CD14-positive monocyte (primary cell): Measurements from ENCODE around the gene SLC35A4. TPM values are rescaled to one million over a fixed set of nuclear protein-coding genes. Genes with fewer than 3 reads are reported as not detected.

ENCODE experiments used
- DNase-seq, 3 donors: peaks; one replicate each; pipeline ENCODE4 v3.0.0-alpha.2; 2011 to 2022
- H2AFZ ChIP-seq: 2 replicates; pipeline ENCODE4 v1.6.0; 2012; ENCODE audit warnings: mild to moderate bottlenecking, low read depth, low read length, inconsistent platforms; ENCODE audit not compliant: insufficient read depth, poor library complexity, severe bottlenecking
- H3K27ac ChIP-seq, 2 donors: 1 replicate in 1 of 2; 2 replicates in 1 of 2; pipeline ENCODE4 v1.5.1; 2012 to 2013; ENCODE audit warnings: low read length in 2 of 2, control low read depth in 1 of 2, inconsistent platforms in 1 of 2, low read depth in 1 of 2, mild to moderate bottlenecking in 1 of 2
- H3K27me3 ChIP-seq, 2 donors: one replicate each; pipeline versions ENCODE4 v1.6.0 to v1.6.1; 2011 to 2013; ENCODE audit warnings: low read length in 2 of 2; ENCODE audit not compliant: control insufficient read depth in 2 of 2, insufficient read depth in 2 of 2
- H3K36me3 ChIP-seq, 2 donors: replicated peaks in 1 of 2; 1 replicate in 1 of 2; 2 replicates in 1 of 2; pipeline versions ENCODE4 v1.5.1 to v1.6.1; 2012 to 2013; ENCODE audit warnings: low read length in 2 of 2, control low read depth in 1 of 2, inconsistent platforms in 1 of 2, mild to moderate bottlenecking in 1 of 2; ENCODE audit not compliant: insufficient read depth in 2 of 2, control insufficient read depth in 1 of 2
- H3K4me1 ChIP-seq, 2 donors: 1 replicate in 1 of 2; 2 replicates in 1 of 2; pipeline versions ENCODE4 v1.5.1 to v1.6.1; 2012 to 2013; ENCODE audit warnings: low read length in 2 of 2, control low read depth in 1 of 2, inconsistent platforms in 1 of 2, mild to moderate bottlenecking in 1 of 2, moderate library complexity in 1 of 2; ENCODE audit not compliant: insufficient read depth in 2 of 2, control insufficient read depth in 1 of 2
- H3K4me2 ChIP-seq: replicated peaks from 2 replicates; pipeline ENCODE3; 2012; ENCODE audit warnings: low read length, moderate library complexity, mild to moderate bottlenecking; ENCODE audit not compliant: poor library complexity, severe bottlenecking; ENCODE audit errors: extremely low read depth
- H3K4me3 ChIP-seq, 3 experiments: fragments of 200-600 bp in 1 of 3; sonication (generic) in 1 of 3; replicated peaks in 1 of 3; 1 replicate in 2 of 3; 2 replicates in 1 of 3; pipeline ENCODE4 v1.5.1; 2011 to 2013; ENCODE audit warnings: low read length in 3 of 3, mild to moderate bottlenecking in 3 of 3, control low read depth in 2 of 3, low read depth in 2 of 3, inconsistent platforms in 1 of 3, moderate library complexity in 1 of 3
- H3K79me2 ChIP-seq: 2 replicates; pipeline ENCODE4 v1.6.0; 2012; ENCODE audit warnings: mild to moderate bottlenecking, control low read depth, inconsistent platforms, low read length, moderate library complexity; ENCODE audit not compliant: insufficient read depth
- H3K9ac ChIP-seq: 2 replicates; pipeline ENCODE4 v1.6.0; 2017; ENCODE audit warnings: low read length, mild to moderate bottlenecking; ENCODE audit not compliant: insufficient read depth, poor library complexity, severe bottlenecking
- H3K9me3 ChIP-seq, 2 donors: replicated peaks in 1 of 2; 1 replicate in 1 of 2; 2 replicates in 1 of 2; pipeline versions ENCODE4 v1.5.1 to v1.6.1; 2012 to 2013; ENCODE audit warnings: low read length in 2 of 2, control low read depth in 1 of 2; ENCODE audit not compliant: control insufficient read depth in 1 of 2, insufficient read depth in 1 of 2
- H4K20me1 ChIP-seq: 2 replicates; pipeline ENCODE4 v1.6.0; 2012; ENCODE audit warnings: mild to moderate bottlenecking, low read length, control low read depth, moderate library complexity; ENCODE audit not compliant: insufficient read depth
- H3K27ac Mint-ChIP-seq, 7 donors: one replicate each; pipeline ENCODE4 v1.8.0; 2020; ENCODE audit warnings: mild to moderate bottlenecking in 7 of 7, mixed read lengths in 7 of 7, moderate library complexity in 6 of 7, inconsistent platforms in 2 of 7
- H3K27me3 Mint-ChIP-seq, 3 donors: one replicate each; pipeline ENCODE4 v1.8.0; 2021 to 2022; ENCODE audit warnings: low read depth in 3 of 3, mild to moderate bottlenecking in 3 of 3, mixed read lengths in 3 of 3, moderate library complexity in 3 of 3, inconsistent platforms in 1 of 3
- H3K36me3 Mint-ChIP-seq, 2 donors: one replicate each; pipeline ENCODE4 v1.8.0; 2020; ENCODE audit warnings: mixed read lengths in 2 of 2, inconsistent platforms in 1 of 2, mild to moderate bottlenecking in 1 of 2
- H3K4me1 Mint-ChIP-seq: one replicate; pipeline ENCODE4 v1.8.0; 2020; ENCODE audit warnings: mild to moderate bottlenecking, mixed read lengths
- H3K4me3 Mint-ChIP-seq, 2 donors: one replicate each; pipeline ENCODE4 v1.8.0; 2020; ENCODE audit warnings: mild to moderate bottlenecking in 2 of 2, mixed read lengths in 2 of 2, moderate library complexity in 1 of 2
- H3K9me3 Mint-ChIP-seq, 7 donors: one replicate each; pipeline ENCODE4 v1.8.0; 2020 to 2022; ENCODE audit warnings: mixed read lengths in 7 of 7, mild to moderate bottlenecking in 6 of 7, moderate library complexity in 6 of 7, inconsistent platforms in 2 of 7
- CTCF ChIP-seq: fragments of 200-600 bp; IDR thresholded peaks from one replicate; pipeline ENCODE4 v1.8.0; 2022; ENCODE audit warnings: antibody characterized with exemption, mild to moderate bottlenecking
- WGBS: methylation state at CpG from one replicate; pipeline ENCODE4 v1.1.5; 2013; ENCODE audit warnings: missing lambda C conversion rate; ENCODE audit not compliant: insufficient coverage; 5-methylcytosine and 5-hydroxymethylcytosine counted together
- intact Hi-C, 2 donors: fragments of 100-400 bp; cut with micrococcal nuclease; formaldehyde crosslinking; loops; one replicate each; pipeline versions ENCODE4 v1.15.0 to v1.15.1; 2023
- polyA plus RNA-seq, 3 donors: library from polyadenylated mRNA; depleted of rRNA in 1 of 3; unstranded in 2 of 3; stranded (reverse) in 1 of 3; fragments of 300-500 nt in 2 of 3; fragments of >200 nt in 1 of 3; fragmentation: Illumina TruSeq in 2 of 3; gene quantifications; 1 replicate in 2 of 3; 2 replicates in 1 of 3; pipeline ENCODE4 v1.2.3, GENCODE V29; 2012 to 2021

Gene SLC35A4
- polyA plus RNA-seq, 3 donors = 44.0 to 67.1 (median 58.8) TPM

GRCh38 chr5:140550147-140551079 is 14.2 kb upstream of the SLC35A4 start:
- Histone ChIP-seq H3K36me3 (peaks cover 26 to 32% of the 10 kb centered on the region in 2 donors), H3K27ac (peak overlapping the region in 1 of 2 donors; percentile 91), H3K4me2 (peak overlapping the region; percentile 85), H3K4me1 (peaks cover 60 to 76% of the 10 kb centered on the region in 2 donors), H3K4me3 (peak overlapping the region in 1 of 3 experiments; percentile 76), H3K9ac (no peak overlapping the region), H3K9me3 (no peaks in the 10 kb centered on the region), H3K27me3 (no peaks in the 10 kb centered on the region), H3K79me2 (peaks cover 73% of the 10 kb centered on the region), H2AFZ (no peak overlapping the region), H4K20me1 (peaks cover 62% of the 10 kb centered on the region)
- 100% methylated on average over 2 of the region's 11 CpGs for whole genome bisulfite sequencing
- peak in 1 of 3 donors; percentile 4 for DNase-seq
- H3K4me3 Mint-ChIP-seq = no peak overlapping the region
- peaks cover 53 to 59% of the 10 kb centered on the region in 2 donors for H3K36me3 Mint-ChIP-seq
- TF ChIP-seq CTCF = no peak
- peaks cover 0 to 2% (median 0%) of the 10 kb centered on the region in 3 donors for H3K27me3 Mint-ChIP-seq
- H3K27ac Mint-ChIP-seq = peak overlapping the region; percentile 36 to 99 (median 95)
- intact Hi-C loops = loop anchor here in 1 of 2 donors (5.0 kb wide), 1 partner anchor 97 kb away; the partner anchor contains the start of genes IK and NDUFA2
- peaks cover 0 to 2% (median 0%) of the 10 kb centered on the region in 7 donors for H3K9me3 Mint-ChIP-seq
- H3K4me1 Mint-ChIP-seq = peaks cover 71% of the 10 kb centered on the region

- Histone ChIP-seq H3K36me3 (peaks cover 26 to 32% of the 10 kb centered on the region in 2 donors), H2AFZ (no peak overlapping the region), H3K27ac (no peak overlapping the region), H3K9ac (no peak overlapping the region), H3K9me3 (no peaks in the 10 kb centered on the region), H3K4me1 (peaks cover 68 to 80% of the 10 kb centered on the region in 2 donors), H4K20me1 (peaks cover 74% of the 10 kb centered on the region), H3K27me3 (no peaks in the 10 kb centered on the region), H3K4me3 (no peak overlapping the region), H3K79me2 (peaks cover 88% of the 10 kb centered on the region), H3K4me2 (no peak overlapping the region)
- Mint-ChIP-seq H3K27me3 (peaks cover 0 to 2% (median 0%) of the 10 kb centered on the region in 3 donors), H3K4me1 (peaks cover 76% of the 10 kb centered on the region), H3K9me3 (peaks cover 0 to 2% (median 0%) of the 10 kb centered on the region in 7 donors), H3K27ac (no peak overlapping the region), H3K4me3 (no peak overlapping the region), H3K36me3 (peaks cover 58 to 60% of the 10 kb centered on the region in 2 donors)
- DNase-seq = no peak
- no CpG with 5 or more reads among the region's 4 CpGs for WGBS
- no peak for TF ChIP-seq CTCF
- intact Hi-C loops = loop anchor here in 1 of 2 donors (5.0 kb wide), 1 partner anchor 95 kb away; the partner anchor contains the start of genes IK and NDUFA2
Observed at GRCh38 chr5:140551872-140552271, 12.8 kb upstream of the SLC35A4 start.
